Measurements from ENCODE around the gene PLA2G4E.

PLA2G4E gene

GRCh38 chr15:42018306-42019224 is 2.3 kb downstream of the PLA2G4E start:
- no peak for DNase-seq (ENCODE audit: low read depth in 2 of 2)

GRCh38 chr15:42016971-42017370 is 3.9 kb downstream of the PLA2G4E start:
- DNase-seq (ENCODE audit: low read depth in 2 of 2) = no peak

GRCh38 chr15:42014406-42014805 is 6.4 kb downstream of the PLA2G4E start:
- no peak for DNase-seq (ENCODE audit: low read depth in 2 of 2)

GRCh38 chr15:42012928-42013482 is 7.8 kb downstream of the PLA2G4E start:
- no peak for DNase-seq (ENCODE audit: low read depth in 2 of 2)

- no peak for DNase-seq (ENCODE audit: low read depth in 2 of 2)
These were observed 8.6 kb downstream of the PLA2G4E start for GRCh38 chr15:42012241-42012640.

GRCh38 chr15:42011074-42011473 is 9.8 kb downstream of the PLA2G4E start:
- no peak for DNase-seq (ENCODE audit: low read depth in 2 of 2)

- no peak for DNase-seq (ENCODE audit: low read depth in 2 of 2)
These were observed 10.4 kb downstream of the PLA2G4E start for GRCh38 chr15:42010434-42010833.

- no peak for DNase-seq (ENCODE audit: low read depth in 2 of 2)
These were observed 11.4 kb downstream of the PLA2G4E start for GRCh38 chr15:42009474-42009873.

GRCh38 chr15:42009022-42009421 is 11.8 kb downstream of the PLA2G4E start:
- no peak for DNase-seq (ENCODE audit: low read depth in 2 of 2)

GRCh38 chr15:42007386-42007785 is 13.5 kb downstream of the PLA2G4E start:
- no peak for DNase-seq (ENCODE audit: low read depth in 2 of 2)

- DNase-seq (ENCODE audit: low read depth in 2 of 2) = no peak
These were observed 18.5 kb downstream of the PLA2G4E start for GRCh38 chr15:42002333-42002732.

- no peak for DNase-seq (ENCODE audit: low read depth in 2 of 2)
These were observed 19.6 kb downstream of the PLA2G4E start for GRCh38 chr15:42001236-42001635.

- DNase-seq (ENCODE audit: low read depth in 2 of 2) = no peak
These were observed 21.3 kb downstream of the PLA2G4E start for GRCh38 chr15:41999290-42000285.

- DNase-seq (ENCODE audit: low read depth in 2 of 2) = no peak
These were observed 23.0 kb downstream of the PLA2G4E start for GRCh38 chr15:41997845-41998244.

- no peak for DNase-seq (ENCODE audit: low read depth in 2 of 2)
These were observed 23.8 kb downstream of the PLA2G4E start for GRCh38 chr15:41996921-41997592.

GRCh38 chr15:41996376-41996775 is 24.5 kb downstream of the PLA2G4E start:
- no peak for DNase-seq (ENCODE audit: low read depth in 2 of 2)

GRCh38 chr15:41995476-41995855 is 25.4 kb downstream of the PLA2G4E start:
- DNase-seq (ENCODE audit: low read depth in 2 of 2) = no peak

- no peak for DNase-seq (ENCODE audit: low read depth in 2 of 2)
These were observed 25.9 kb downstream of the PLA2G4E start for GRCh38 chr15:41994772-41995475.

- DNase-seq (ENCODE audit: low read depth in 2 of 2) = no peak
These were observed 26.6 kb downstream of the PLA2G4E start for GRCh38 chr15:41994171-41994650.

- no peak for DNase-seq (ENCODE audit: low read depth in 2 of 2)
These were observed 27.2 kb downstream of the PLA2G4E start for GRCh38 chr15:41993472-41994170.

Measured in fibroblast of skin of left biceps (primary cell).